ENCODE results near the gene CCDC169.

The CCDC169 gene

GRCh38 chr13:36211567-36211966 lies 86.0 kb downstream of the CCDC169 start:
- no peak for TF ChIP-seq CTCF (IDR thresholded peaks at IDR 0.05; ENCODE audit: borderline replicate concordance, insufficient read depth, low read depth, low read length)
- no peak overlapping the region for H3K4me3 ChIP-seq (ENCODE audit: low read depth, low read length)

- no peak for TF ChIP-seq CTCF (IDR thresholded peaks at IDR 0.05; ENCODE audit: borderline replicate concordance, insufficient read depth, low read depth, low read length)
- H3K4me3 ChIP-seq (ENCODE audit: low read depth, low read length): no peak overlapping the region
Observed at GRCh38 chr13:36210738-36211137, 86.9 kb downstream of the CCDC169 start.

- TF ChIP-seq CTCF (IDR thresholded peaks at IDR 0.05; ENCODE audit: borderline replicate concordance, insufficient read depth, low read depth, low read length): no peak
- no peak overlapping the region for H3K4me3 ChIP-seq (ENCODE audit: low read depth, low read length)
Observed at GRCh38 chr13:36207672-36208071, 89.9 kb downstream of the CCDC169 start.

- no peak overlapping the region for H3K4me3 ChIP-seq (ENCODE audit: low read depth, low read length)
- no peak for TF ChIP-seq CTCF (IDR thresholded peaks at IDR 0.05; ENCODE audit: borderline replicate concordance, insufficient read depth, low read depth, low read length)
Observed at GRCh38 chr13:36193151-36193855, 104.3 kb downstream of the CCDC169 start.

GRCh38 chr13:36192166-36192565 lies 105.4 kb downstream of the CCDC169 start:
- H3K4me3 ChIP-seq (ENCODE audit: low read depth, low read length): no peak overlapping the region

GRCh38 chr13:36190771-36191170 lies 106.8 kb downstream of the CCDC169 start:
- no peak overlapping the region for H3K4me3 ChIP-seq (ENCODE audit: low read depth, low read length)
- TF ChIP-seq CTCF (IDR thresholded peaks at IDR 0.05; ENCODE audit: borderline replicate concordance, insufficient read depth, low read depth, low read length): no peak

More at GRCh38 chr13:36192166-36192565, 105.4 kb downstream of the CCDC169 start:
- no peak for TF ChIP-seq CTCF (IDR thresholded peaks at IDR 0.05; ENCODE audit: borderline replicate concordance, insufficient read depth, low read depth, low read length)

GRCh38 chr13:36188441-36188840 lies 109.2 kb downstream of the CCDC169 start:
- H3K4me3 ChIP-seq (ENCODE audit: low read depth, low read length): no peak overlapping the region
- TF ChIP-seq CTCF (IDR thresholded peaks at IDR 0.05; ENCODE audit: borderline replicate concordance, insufficient read depth, low read depth, low read length): no peak
